HEK293 (cell line): ENCODE data around the gene LRRC7.
"Not testable (repeated sequence)": the region's sequence is repeated elsewhere in the genome, so short reads cannot be mapped to it uniquely, and the experiment has no call there.

ENCODE experiments used
- CTCF ChIP-seq: fragments of 450-650 bp; formaldehyde crosslinking; IDR thresholded peaks from 2 replicates; pipeline ENCODE4 v1.5.1; 2016; ENCODE audit warnings: missing biosample characterization, missing genetic modification characterization
- HOXC10 ChIP-seq: sonication (generic); formaldehyde crosslinking; IDR thresholded peaks from 2 replicates; pipeline ENCODE4 v1.8.1; 2023; ENCODE audit warnings: mild to moderate bottlenecking, missing genetic modification reagents
- REST ChIP-seq: fragments of 450-650 bp; formaldehyde crosslinking; IDR thresholded peaks from 2 replicates; pipeline ENCODE4 v1.5.1; 2016; ENCODE audit warnings: missing biosample characterization, missing genetic modification characterization
- SALL2 ChIP-seq: fragments of 450-650 bp; formaldehyde crosslinking; IDR thresholded peaks from 2 replicates; pipeline ENCODE4 v1.5.0; 2017; ENCODE audit warnings: missing biosample characterization, mild to moderate bottlenecking, missing genetic modification characterization, borderline replicate concordance
- TCF7L2 ChIP-seq: IDR thresholded peaks from 2 replicates; pipeline ENCODE4 v1.6.1; 2011; ENCODE audit warnings: low read depth, mild to moderate bottlenecking, inconsistent platforms, low read length, moderate library complexity, borderline replicate concordance
- YY1 ChIP-seq: fragments of 450-650 bp; formaldehyde crosslinking; IDR thresholded peaks from 2 replicates; pipeline ENCODE4 v1.5.1; 2018; ENCODE audit warnings: missing biosample characterization, missing genetic modification characterization
- ZBTB11 ChIP-seq: fragments of 450-650 bp; formaldehyde crosslinking; conservative IDR thresholded peaks from 2 replicates; pipeline ENCODE4 v1.5.1; 2016; ENCODE audit warnings: low read depth, missing biosample characterization, missing genetic modification characterization
- ZNF133 ChIP-seq: fragments of 450-650 bp; formaldehyde crosslinking; IDR thresholded peaks from 2 replicates; pipeline ENCODE4 v1.5.1; 2016; ENCODE audit warnings: missing biosample characterization, missing genetic modification characterization
- ZNF155 ChIP-seq: fragments of 450-650 bp; formaldehyde crosslinking; IDR thresholded peaks from 2 replicates; pipeline ENCODE4 v1.5.1; 2016; ENCODE audit warnings: missing biosample characterization, missing genetic modification characterization
- ZNF24 ChIP-seq: fragments of 450-650 bp; formaldehyde crosslinking; IDR thresholded peaks from 2 replicates; pipeline ENCODE4 v1.5.1; 2016; ENCODE audit warnings: missing biosample characterization, missing genetic modification characterization
- ZNF571 ChIP-seq: fragments of 450-650 bp; formaldehyde crosslinking; IDR thresholded peaks from 2 replicates; pipeline ENCODE4 v1.5.0; 2017; ENCODE audit warnings: missing biosample characterization, missing genetic modification characterization
- ZNF626 ChIP-seq: fragments of 450-650 bp; sonication (Bioruptor Pico); formaldehyde crosslinking; IDR thresholded peaks from 2 replicates; pipeline ENCODE4 v1.5.1; 2018; ENCODE audit warnings: missing biosample characterization, missing genetic modification characterization, inconsistent platforms
- ZNF791 ChIP-seq: fragments of 450-650 bp; formaldehyde crosslinking; IDR thresholded peaks from 2 replicates; pipeline ENCODE4 v1.5.1; 2016; ENCODE audit warnings: missing biosample characterization, missing genetic modification characterization

- TF ChIP-seq ZNF791; REST; ZNF571; ZNF155 (tag by site-specific recombination); YY1 (tag by site-specific recombination); CTCF (tag by site-specific recombination); ZNF24 (tag by site-specific recombination); ZNF626 (tag by site-specific recombination); ZNF133 (tag by site-specific recombination); SALL2 (tag by site-specific recombination); ZBTB11; TCF7L2; HOXC10 (CRISPR knock-in tag): not testable (repeated sequence)
These were observed 477.9 kb downstream of the LRRC7 start for GRCh38 chr1:70045581-70045980.
